HCT116 (cell line): ENCODE results near the gene UBXN10. TPM values are rescaled to one million over a fixed set of nuclear protein-coding genes. Genes with fewer than 3 reads are reported as not detected.

Experiments
- ATAC-seq: fragments of 200-7000 bp; cut with Tn5 transposase; 2 replicates; pipeline ENCODE4 v1.9.1; 2020; ENCODE audit warnings: mild to moderate bottlenecking, moderate library complexity
- BruUV-seq: library from RNA; stranded (reverse); fragments of 400-500 nt; replicated peaks from 2 replicates; lab custom pipeline; 2021; lab: Mats Ljungman, UMichigan
- CTCF ChIA-PET: fragments of 300-600 bp; sonication (Branson Sonifier 250); formaldehyde crosslinking; loops from one replicate; lab custom pipeline; 2021; ENCODE audit warnings: antibody characterized with exemption; lab: Charles Lee
- POLR2A ChIA-PET: fragments of 300-600, 350-600 bp; sonication (Branson Sonifier 250); formaldehyde crosslinking; loops from one replicate; lab custom pipeline; 2021; ENCODE audit warnings: antibody characterized with exemption; lab: Charles Lee
- RAD21 ChIA-PET, 2 experiments: fragments of 300-600 bp; sonication (Branson Sonifier 250); formaldehyde crosslinking; loops; one replicate each; lab custom pipeline; 2023; ENCODE audit warnings: low total read pairs in 2 of 2; ENCODE audit not compliant: uncharacterized antibody in 2 of 2, unreplicated experiment in 2 of 2, low non-redundant PET in 1 of 2; lab: Charles Lee
- DNase-seq: peaks from one replicate; pipeline ENCODE4 v3.0.0-alpha.2; 2010; ENCODE audit warnings: low read depth, low spot score
- H2AFZ ChIP-seq: fragments of 200-600 bp; shearing (Covaris generic), sonication (generic); 2 replicates; pipeline ENCODE4 v1.6.1; 2017; ENCODE audit warnings: low read depth, mixed run types, mixed read lengths, antibody characterized with exemption, low read length; ENCODE audit not compliant: poor library complexity, severe bottlenecking
- H3K27ac ChIP-seq: 2 replicates; pipeline ENCODE4 v1.5.1; 2012; ENCODE audit warnings: low read depth, low read length
- H3K27me3 ChIP-seq: fragments of 200-600 bp; sonication (generic); 2 replicates; pipeline ENCODE4 v1.6.1; 2016; ENCODE audit warnings: mixed run types, low read length, mixed read lengths; ENCODE audit not compliant: insufficient read depth
- H3K36me3 ChIP-seq, 2 experiments: fragments of 200-500 bp in 1 of 2; fragments of 200-600 bp in 1 of 2; sonication (Bioruptor generic) in 1 of 2; sonication (generic) in 1 of 2; 2 replicates each; pipeline versions ENCODE4 v1.5.1 to v1.6.1; 2014 to 2016; ENCODE audit warnings: low read length in 2 of 2, inconsistent platforms in 1 of 2, mixed read lengths in 1 of 2, mixed run types in 1 of 2; ENCODE audit not compliant: insufficient read depth in 2 of 2, control insufficient read depth in 1 of 2
- H3K4me1 ChIP-seq, 2 experiments: fragments of 200-600 bp in 1 of 2; sonication (generic) in 1 of 2; 2 replicates each; pipeline versions ENCODE4 v1.5.1 to v1.6.1; 2012 to 2017; ENCODE audit warnings: low read length in 2 of 2, inconsistent platforms in 1 of 2, mild to moderate bottlenecking in 1 of 2, mixed read lengths in 1 of 2, mixed run types in 1 of 2, moderate library complexity in 1 of 2; ENCODE audit not compliant: insufficient read depth in 2 of 2, control insufficient read depth in 1 of 2
- H3K4me2 ChIP-seq: fragments of 200-600 bp; sonication (generic); 2 replicates; pipeline ENCODE4 v1.6.1; 2017; ENCODE audit warnings: mixed run types, low read length, mixed read lengths
- H3K4me3 ChIP-seq, 2 experiments: fragments of 200-600 bp in 1 of 2; sonication (generic) in 1 of 2; replicated peaks in 1 of 2; 2 replicates each; pipeline ENCODE4 v1.5.1; 2011 to 2016; ENCODE audit warnings: low read length in 2 of 2, control low read depth in 1 of 2, low read depth in 1 of 2, mild to moderate bottlenecking in 1 of 2, mixed read lengths in 1 of 2, mixed run types in 1 of 2
- H3K79me2 ChIP-seq: fragments of 200-600 bp; sonication (generic); 2 replicates; pipeline ENCODE4 v1.6.1; 2017; ENCODE audit warnings: mild to moderate bottlenecking, mixed run types, low read length, moderate library complexity, mixed read lengths; ENCODE audit not compliant: insufficient read depth
- H3K9ac ChIP-seq: fragments of 200-600 bp; sonication (generic); 2 replicates; pipeline ENCODE4 v1.6.1; 2016; ENCODE audit warnings: low read length, mixed read lengths
- H3K9me2 ChIP-seq: fragments of 200-600 bp; sonication (generic), shearing (Covaris generic); 2 replicates; pipeline ENCODE4 v1.6.1; 2017; ENCODE audit warnings: mixed run types, mild to moderate bottlenecking, moderate library complexity; ENCODE audit not compliant: insufficient read depth
- H3K9me3 ChIP-seq, 2 experiments: fragments of 200-500 bp in 1 of 2; fragments of 200-600 bp in 1 of 2; sonication (Bioruptor generic) in 1 of 2; sonication (generic) in 1 of 2; 2 replicates each; pipeline ENCODE4 v1.6.1; 2014 to 2017; ENCODE audit warnings: low read length in 2 of 2, mixed read lengths in 2 of 2, inconsistent platforms in 1 of 2, low read depth in 1 of 2, mild to moderate bottlenecking in 1 of 2, mixed run types in 1 of 2, moderate library complexity in 1 of 2; ENCODE audit not compliant: control insufficient read depth in 1 of 2, insufficient read depth in 1 of 2
- H4K20me1 ChIP-seq: fragments of 200-600 bp; sonication (generic), shearing (Covaris generic); 2 replicates; pipeline ENCODE4 v1.6.1; 2017; ENCODE audit warnings: mixed run types, mild to moderate bottlenecking, moderate library complexity; ENCODE audit not compliant: insufficient read depth
- CEBPB ChIP-seq: IDR thresholded peaks from 2 replicates; pipeline ENCODE4 v1.6.1; 2012; ENCODE audit warnings: low read depth
- EGR1 ChIP-seq: IDR thresholded peaks from 2 replicates; pipeline ENCODE4 v1.6.1; 2012; ENCODE audit warnings: low read depth
- EZH2phosphoT487 ChIP-seq: fragments of 200-600 bp; IDR thresholded peaks from 2 replicates; pipeline ENCODE4 v1.6.1; 2018; ENCODE audit warnings: antibody characterized with exemption, borderline replicate concordance
- FOSL1 ChIP-seq: IDR thresholded peaks from 2 replicates; pipeline ENCODE4 v1.6.1; 2012; ENCODE audit warnings: low read depth
- POLR2A ChIP-seq: IDR thresholded peaks from 2 replicates; pipeline ENCODE4 v1.7.0; 2011; ENCODE audit warnings: borderline replicate concordance; ENCODE audit not compliant: insufficient read depth, insufficient read length; ENCODE audit errors: extremely low read depth
- POLR2AphosphoS5 ChIP-seq: IDR thresholded peaks from 2 replicates; pipeline ENCODE4 v1.6.1; 2011; ENCODE audit warnings: mild to moderate bottlenecking, low read depth, low read length, moderate library complexity
- RAD21 ChIP-seq: IDR thresholded peaks from 2 replicates; pipeline ENCODE4 v1.6.1; 2012; ENCODE audit warnings: low read depth, mild to moderate bottlenecking
- SIN3A ChIP-seq: IDR thresholded peaks from 2 replicates; pipeline ENCODE4 v1.6.1; 2012; ENCODE audit warnings: low read depth
- SP1 ChIP-seq: IDR thresholded peaks from 2 replicates; pipeline ENCODE4 v1.6.1; 2012; ENCODE audit warnings: low read depth
- SRF ChIP-seq: IDR thresholded peaks from 2 replicates; pipeline ENCODE4 v1.6.1; 2012; ENCODE audit warnings: low read depth
- TCF7L2 ChIP-seq: IDR thresholded peaks from 2 replicates; pipeline ENCODE4 v1.7.0; 2011; ENCODE audit warnings: borderline replicate concordance, inconsistent platforms; ENCODE audit not compliant: insufficient read depth, insufficient read length; ENCODE audit errors: extremely low read depth
- YY1 ChIP-seq: IDR thresholded peaks from 2 replicates; pipeline ENCODE4 v1.6.1; 2011; ENCODE audit warnings: low read length, low read depth, moderate library complexity, mild to moderate bottlenecking; ENCODE audit not compliant: insufficient replicate concordance; ENCODE audit errors: extremely low read depth
- ZFX ChIP-seq: fragments of 450-650 bp; IDR thresholded peaks from 2 replicates; pipeline ENCODE4 v1.6.1; 2017
- ZNF274 ChIP-seq: fragments of 200-500 bp; sonication (Bioruptor generic); IDR thresholded peaks from 2 replicates; pipeline ENCODE4 v1.6.1; 2014; ENCODE audit warnings: mild to moderate bottlenecking, low read depth, low read length, inconsistent platforms
- intact Hi-C: fragments of 100-400 bp; cut with micrococcal nuclease; formaldehyde crosslinking; loops from 2 replicates; pipeline ENCODE4 v1.10.0; 2022
- total RNA-seq: library from RNA; stranded (reverse); gene quantifications from one replicate; pipeline ENCODE4 v1.2.1, GENCODE V29; 2021; ENCODE audit not compliant: unreplicated experiment
- TF ChIP-seq, protein P1 (sequence below): IDR thresholded peaks from 2 replicates; pipeline ENCODE4 v1.6.1; 2011; ENCODE audit warnings: mild to moderate bottlenecking, low read length, moderate library complexity; ENCODE audit not compliant: insufficient replicate concordance; ENCODE audit errors: extremely low read depth
- TF ChIP-seq, protein P2 (sequence below): IDR thresholded peaks from 2 replicates; pipeline ENCODE4 v1.6.1; 2012
- TF ChIP-seq, protein P3 (sequence below): IDR thresholded peaks from 2 replicates; pipeline ENCODE4 v1.6.1; 2012
- TF ChIP-seq, protein P4 (sequence below), 3 experiments: fragments of 200-600 bp in 1 of 3; sonication (generic) in 1 of 3; IDR thresholded peaks in 2 of 3; conservative IDR thresholded peaks in 1 of 3; 2 replicates each; pipeline ENCODE4 v1.5.1; 2012 to 2017; ENCODE audit warnings: low read depth in 2 of 3, low read length in 2 of 3, antibody characterized with exemption in 1 of 3, borderline replicate concordance in 1 of 3, control low read depth in 1 of 3, mild to moderate bottlenecking in 1 of 3, mixed read lengths in 1 of 3, mixed run types in 1 of 3, moderate library complexity in 1 of 3; ENCODE audit not compliant: insufficient read depth in 1 of 3
- TF ChIP-seq, protein P5 (sequence below): IDR thresholded peaks from 2 replicates; pipeline ENCODE4 v1.6.1; 2012; ENCODE audit warnings: low read depth

UBXN10 gene
- total RNA-seq, 1 experiment from 2014 or later: not detected

DNA sequence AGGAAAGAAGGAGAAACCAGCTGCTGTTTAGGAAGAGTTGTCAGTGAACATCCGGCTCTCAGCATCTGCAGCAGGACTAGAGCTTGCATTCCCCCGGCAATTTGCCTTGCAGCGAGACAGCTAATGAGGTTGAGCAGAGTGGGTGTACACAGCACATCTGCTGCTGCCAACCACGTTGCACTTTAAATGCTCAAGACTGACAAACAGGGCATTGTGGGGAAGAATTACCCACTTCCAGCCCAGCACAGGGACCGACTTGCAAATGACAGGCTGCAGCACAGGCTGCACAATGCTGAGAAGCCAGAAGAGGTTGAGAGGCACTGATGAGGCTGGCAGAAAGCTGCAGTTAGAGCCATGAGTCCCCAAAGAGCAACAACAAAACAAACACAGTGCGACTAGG is 48.0 kb downstream of the UBXN10 start:
- intact Hi-C loops: no loop called here
- ChIA-PET POLR2A (no interaction called here), RAD21 (interaction anchor here in 1 of 2 experiments (0.7 kb wide), 1 partner anchor 412 kb away, joined by 3 read pairs; no protein-coding TSS in a partner anchor), CTCF (interaction anchor here (1.0 to 1.1 kb wide), 2 partner anchors 10 to 16 kb away, joined by 3 read pairs; no protein-coding TSS in a partner anchor)
- no peak overlapping the region for H3K4me3 ChIP-seq
- no peak for ATAC-seq
- H3K27me3 ChIP-seq: peaks cover 6% of the 10 kb centered on the region
- TF ChIP-seq POLR2A (no peak), EZH2phosphoT487 (no peak), CEBPB (no peak), RAD21 (no peak), ZFX (no peak), ZNF274 (no peak), SIN3A (no peak), SP1 (no peak), EGR1 (no peak), YY1 (no peak), FOSL1 (no peak), POLR2AphosphoS5 (no peak), SRF (no peak), TCF7L2 (no peak)
- TF ChIP-seq, protein P1, sequence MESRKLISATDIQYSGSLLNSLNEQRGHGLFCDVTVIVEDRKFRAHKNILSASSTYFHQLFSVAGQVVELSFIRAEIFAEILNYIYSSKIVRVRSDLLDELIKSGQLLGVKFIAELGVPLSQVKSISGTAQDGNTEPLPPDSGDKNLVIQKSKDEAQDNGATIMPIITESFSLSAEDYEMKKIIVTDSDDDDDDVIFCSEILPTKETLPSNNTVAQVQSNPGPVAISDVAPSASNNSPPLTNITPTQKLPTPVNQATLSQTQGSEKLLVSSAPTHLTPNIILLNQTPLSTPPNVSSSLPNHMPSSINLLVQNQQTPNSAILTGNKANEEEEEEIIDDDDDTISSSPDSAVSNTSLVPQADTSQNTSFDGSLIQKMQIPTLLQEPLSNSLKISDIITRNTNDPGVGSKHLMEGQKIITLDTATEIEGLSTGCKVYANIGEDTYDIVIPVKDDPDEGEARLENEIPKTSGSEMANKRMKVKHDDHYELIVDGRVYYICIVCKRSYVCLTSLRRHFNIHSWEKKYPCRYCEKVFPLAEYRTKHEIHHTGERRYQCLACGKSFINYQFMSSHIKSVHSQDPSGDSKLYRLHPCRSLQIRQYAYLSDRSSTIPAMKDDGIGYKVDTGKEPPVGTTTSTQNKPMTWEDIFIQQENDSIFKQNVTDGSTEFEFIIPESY: no peak
- TF ChIP-seq, protein P2, sequence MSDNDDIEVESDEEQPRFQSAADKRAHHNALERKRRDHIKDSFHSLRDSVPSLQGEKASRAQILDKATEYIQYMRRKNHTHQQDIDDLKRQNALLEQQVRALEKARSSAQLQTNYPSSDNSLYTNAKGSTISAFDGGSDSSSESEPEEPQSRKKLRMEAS: no peak
- TF ChIP-seq, protein P3, sequence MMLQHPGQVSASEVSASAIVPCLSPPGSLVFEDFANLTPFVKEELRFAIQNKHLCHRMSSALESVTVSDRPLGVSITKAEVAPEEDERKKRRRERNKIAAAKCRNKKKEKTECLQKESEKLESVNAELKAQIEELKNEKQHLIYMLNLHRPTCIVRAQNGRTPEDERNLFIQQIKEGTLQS: no peak
- TF ChIP-seq, protein P4, sequence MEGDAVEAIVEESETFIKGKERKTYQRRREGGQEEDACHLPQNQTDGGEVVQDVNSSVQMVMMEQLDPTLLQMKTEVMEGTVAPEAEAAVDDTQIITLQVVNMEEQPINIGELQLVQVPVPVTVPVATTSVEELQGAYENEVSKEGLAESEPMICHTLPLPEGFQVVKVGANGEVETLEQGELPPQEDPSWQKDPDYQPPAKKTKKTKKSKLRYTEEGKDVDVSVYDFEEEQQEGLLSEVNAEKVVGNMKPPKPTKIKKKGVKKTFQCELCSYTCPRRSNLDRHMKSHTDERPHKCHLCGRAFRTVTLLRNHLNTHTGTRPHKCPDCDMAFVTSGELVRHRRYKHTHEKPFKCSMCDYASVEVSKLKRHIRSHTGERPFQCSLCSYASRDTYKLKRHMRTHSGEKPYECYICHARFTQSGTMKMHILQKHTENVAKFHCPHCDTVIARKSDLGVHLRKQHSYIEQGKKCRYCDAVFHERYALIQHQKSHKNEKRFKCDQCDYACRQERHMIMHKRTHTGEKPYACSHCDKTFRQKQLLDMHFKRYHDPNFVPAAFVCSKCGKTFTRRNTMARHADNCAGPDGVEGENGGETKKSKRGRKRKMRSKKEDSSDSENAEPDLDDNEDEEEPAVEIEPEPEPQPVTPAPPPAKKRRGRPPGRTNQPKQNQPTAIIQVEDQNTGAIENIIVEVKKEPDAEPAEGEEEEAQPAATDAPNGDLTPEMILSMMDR (IDR thresholded peaks at IDR 0.05 in 2 of 3, conservative IDR thresholded peaks at IDR 0.05 in 1 of 3; ENCODE audit: borderline replicate concordance in 1 of 3, insufficient read depth in 1 of 3, low read depth in 2 of 3, low read length in 2 of 3): no peak
- TF ChIP-seq, protein P5, sequence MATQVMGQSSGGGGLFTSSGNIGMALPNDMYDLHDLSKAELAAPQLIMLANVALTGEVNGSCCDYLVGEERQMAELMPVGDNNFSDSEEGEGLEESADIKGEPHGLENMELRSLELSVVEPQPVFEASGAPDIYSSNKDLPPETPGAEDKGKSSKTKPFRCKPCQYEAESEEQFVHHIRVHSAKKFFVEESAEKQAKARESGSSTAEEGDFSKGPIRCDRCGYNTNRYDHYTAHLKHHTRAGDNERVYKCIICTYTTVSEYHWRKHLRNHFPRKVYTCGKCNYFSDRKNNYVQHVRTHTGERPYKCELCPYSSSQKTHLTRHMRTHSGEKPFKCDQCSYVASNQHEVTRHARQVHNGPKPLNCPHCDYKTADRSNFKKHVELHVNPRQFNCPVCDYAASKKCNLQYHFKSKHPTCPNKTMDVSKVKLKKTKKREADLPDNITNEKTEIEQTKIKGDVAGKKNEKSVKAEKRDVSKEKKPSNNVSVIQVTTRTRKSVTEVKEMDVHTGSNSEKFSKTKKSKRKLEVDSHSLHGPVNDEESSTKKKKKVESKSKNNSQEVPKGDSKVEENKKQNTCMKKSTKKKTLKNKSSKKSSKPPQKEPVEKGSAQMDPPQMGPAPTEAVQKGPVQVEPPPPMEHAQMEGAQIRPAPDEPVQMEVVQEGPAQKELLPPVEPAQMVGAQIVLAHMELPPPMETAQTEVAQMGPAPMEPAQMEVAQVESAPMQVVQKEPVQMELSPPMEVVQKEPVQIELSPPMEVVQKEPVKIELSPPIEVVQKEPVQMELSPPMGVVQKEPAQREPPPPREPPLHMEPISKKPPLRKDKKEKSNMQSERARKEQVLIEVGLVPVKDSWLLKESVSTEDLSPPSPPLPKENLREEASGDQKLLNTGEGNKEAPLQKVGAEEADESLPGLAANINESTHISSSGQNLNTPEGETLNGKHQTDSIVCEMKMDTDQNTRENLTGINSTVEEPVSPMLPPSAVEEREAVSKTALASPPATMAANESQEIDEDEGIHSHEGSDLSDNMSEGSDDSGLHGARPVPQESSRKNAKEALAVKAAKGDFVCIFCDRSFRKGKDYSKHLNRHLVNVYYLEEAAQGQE: no peak
- DNase-seq: no peak
- no peaks in the 10 kb centered on the region for H3K4me1 ChIP-seq
- H3K9ac ChIP-seq: no peak overlapping the region
- no peaks in the 10 kb centered on the region for H3K79me2 ChIP-seq
- no TSS peak for BruUV-seq
- H4K20me1 ChIP-seq: no peaks in the 10 kb centered on the region
- no peaks in the 10 kb centered on the region for H3K36me3 ChIP-seq
- H3K9me2 ChIP-seq: no peaks in the 10 kb centered on the region
- H3K4me2 ChIP-seq: no peak overlapping the region
- no peak overlapping the region for H3K27ac ChIP-seq
- H2AFZ ChIP-seq: no peak overlapping the region
- no peaks in the 10 kb centered on the region for H3K9me3 ChIP-seq
